ENCODE results near the gene C4orf50.
"Not testable (repeated sequence)": the region's sequence is repeated elsewhere in the genome, so short reads cannot be mapped to it uniquely, and the experiment has no call there.

The C4orf50 gene

DNA sequence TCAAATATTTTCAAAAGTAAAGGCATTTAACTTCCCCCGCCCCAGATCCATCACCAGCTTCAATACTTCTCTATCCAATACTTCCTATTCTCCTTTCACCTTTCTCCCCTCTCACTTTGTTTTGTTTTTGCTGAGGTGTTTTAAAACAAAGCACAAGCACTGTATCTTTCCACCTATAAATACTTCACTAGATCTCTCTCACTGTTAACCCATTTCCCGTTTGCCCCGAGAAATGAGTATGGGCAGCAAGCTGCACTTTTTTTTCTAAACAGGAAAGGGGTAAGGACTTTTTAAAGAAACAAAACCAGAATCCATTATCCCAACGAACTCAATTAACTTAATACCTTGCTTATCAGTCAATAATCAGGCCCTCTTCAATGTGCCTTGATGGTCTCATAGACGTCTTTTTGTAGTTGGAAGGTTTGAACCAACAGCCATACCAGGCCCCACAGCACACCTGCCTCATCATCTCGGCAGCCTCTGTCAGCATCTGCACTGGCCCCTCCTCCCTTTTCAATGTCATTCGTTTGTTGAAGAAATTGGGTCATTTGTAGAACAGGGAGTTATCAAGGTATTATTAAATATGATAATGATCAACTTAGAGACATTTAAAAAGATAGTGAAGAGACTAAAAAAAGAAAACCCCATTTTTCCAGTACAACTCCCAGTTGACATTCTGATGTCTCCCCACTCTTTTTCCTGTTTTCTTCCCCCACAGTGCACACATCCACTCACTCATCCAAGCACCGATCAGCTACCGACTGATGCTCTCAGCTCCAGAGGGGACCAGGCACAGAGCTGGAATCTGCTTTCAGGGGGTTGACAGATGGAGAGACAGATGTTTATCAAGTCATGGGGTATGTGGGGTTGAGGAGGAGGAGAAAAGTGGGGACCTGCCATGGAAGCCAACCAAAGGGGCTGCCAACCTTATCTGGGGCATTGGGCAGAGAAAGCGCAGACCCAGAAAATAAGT lies 151.1 kb downstream of the C4orf50 start:
- Histone ChIP-seq H3K9me3 (no peaks in the 10 kb centered on the region), H3K27me3 (no peaks in the 10 kb centered on the region), H3K4me3 (ENCODE audit: low read depth, low read length) (no peak overlapping the region), H3K36me3 (peaks cover 61% of the 10 kb centered on the region), H3K4me1 (peaks cover 6% of the 10 kb centered on the region)
- TF ChIP-seq, protein P1, sequence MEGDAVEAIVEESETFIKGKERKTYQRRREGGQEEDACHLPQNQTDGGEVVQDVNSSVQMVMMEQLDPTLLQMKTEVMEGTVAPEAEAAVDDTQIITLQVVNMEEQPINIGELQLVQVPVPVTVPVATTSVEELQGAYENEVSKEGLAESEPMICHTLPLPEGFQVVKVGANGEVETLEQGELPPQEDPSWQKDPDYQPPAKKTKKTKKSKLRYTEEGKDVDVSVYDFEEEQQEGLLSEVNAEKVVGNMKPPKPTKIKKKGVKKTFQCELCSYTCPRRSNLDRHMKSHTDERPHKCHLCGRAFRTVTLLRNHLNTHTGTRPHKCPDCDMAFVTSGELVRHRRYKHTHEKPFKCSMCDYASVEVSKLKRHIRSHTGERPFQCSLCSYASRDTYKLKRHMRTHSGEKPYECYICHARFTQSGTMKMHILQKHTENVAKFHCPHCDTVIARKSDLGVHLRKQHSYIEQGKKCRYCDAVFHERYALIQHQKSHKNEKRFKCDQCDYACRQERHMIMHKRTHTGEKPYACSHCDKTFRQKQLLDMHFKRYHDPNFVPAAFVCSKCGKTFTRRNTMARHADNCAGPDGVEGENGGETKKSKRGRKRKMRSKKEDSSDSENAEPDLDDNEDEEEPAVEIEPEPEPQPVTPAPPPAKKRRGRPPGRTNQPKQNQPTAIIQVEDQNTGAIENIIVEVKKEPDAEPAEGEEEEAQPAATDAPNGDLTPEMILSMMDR (IDR thresholded peaks at IDR 0.05; ENCODE audit: low read depth, low read length) = no peak
- DNase-seq = no peak

- Histone ChIP-seq H3K36me3 (peaks cover 69% of the 10 kb centered on the region), H3K9me3 (no peaks in the 10 kb centered on the region), H3K4me3 (ENCODE audit: low read depth, low read length) (no peak overlapping the region), H3K4me1 (peaks cover 6% of the 10 kb centered on the region), H3K27me3 (no peaks in the 10 kb centered on the region)
- no peak for DNase-seq
- TF ChIP-seq, protein P1 (IDR thresholded peaks at IDR 0.05; ENCODE audit: low read depth, low read length) = no peak
These were observed 152.2 kb downstream of the C4orf50 start for GRCh38 chr4:5865896-5866599.

DNA sequence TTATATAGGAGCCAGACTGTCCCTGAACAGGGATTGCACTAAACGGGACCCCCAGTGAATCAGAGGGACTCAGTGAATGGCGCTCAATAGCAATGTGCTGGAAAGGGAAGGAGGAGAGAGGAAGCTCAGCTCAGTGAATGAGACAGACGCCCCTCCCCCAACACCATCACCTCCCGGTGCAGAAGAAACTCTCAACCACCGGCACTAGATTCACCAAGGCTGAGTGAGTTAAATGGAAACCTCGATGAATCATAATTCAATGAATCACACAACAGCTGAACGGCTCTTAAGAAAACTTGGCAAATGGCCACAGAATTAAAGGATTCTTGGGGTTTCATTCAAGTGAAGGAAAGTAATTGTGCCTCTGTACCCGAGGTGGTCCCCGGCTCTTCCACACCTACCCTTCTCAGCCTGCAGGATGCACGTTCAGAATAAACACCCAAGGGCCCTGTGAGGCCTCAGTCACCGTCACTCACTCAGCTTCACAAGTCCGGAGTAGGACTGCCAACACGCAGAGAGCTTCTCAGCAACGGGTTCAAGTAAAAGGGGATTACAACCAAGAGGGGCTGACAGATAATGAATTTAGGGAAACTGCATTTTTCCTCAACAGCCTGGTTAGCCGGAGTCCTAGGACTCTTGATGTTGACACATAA lies 154.6 kb downstream of the C4orf50 start:
- Histone ChIP-seq H3K4me3 (ENCODE audit: low read depth, low read length) (no peak overlapping the region), H3K4me1 (peaks cover 6% of the 10 kb centered on the region), H3K9me3 (no peaks in the 10 kb centered on the region), H3K36me3 (peaks cover 78% of the 10 kb centered on the region), H3K27me3 (no peaks in the 10 kb centered on the region)
- DNase-seq = no peak
- TF ChIP-seq, protein P1 (IDR thresholded peaks at IDR 0.05; ENCODE audit: low read depth, low read length) = no peak

DNA sequence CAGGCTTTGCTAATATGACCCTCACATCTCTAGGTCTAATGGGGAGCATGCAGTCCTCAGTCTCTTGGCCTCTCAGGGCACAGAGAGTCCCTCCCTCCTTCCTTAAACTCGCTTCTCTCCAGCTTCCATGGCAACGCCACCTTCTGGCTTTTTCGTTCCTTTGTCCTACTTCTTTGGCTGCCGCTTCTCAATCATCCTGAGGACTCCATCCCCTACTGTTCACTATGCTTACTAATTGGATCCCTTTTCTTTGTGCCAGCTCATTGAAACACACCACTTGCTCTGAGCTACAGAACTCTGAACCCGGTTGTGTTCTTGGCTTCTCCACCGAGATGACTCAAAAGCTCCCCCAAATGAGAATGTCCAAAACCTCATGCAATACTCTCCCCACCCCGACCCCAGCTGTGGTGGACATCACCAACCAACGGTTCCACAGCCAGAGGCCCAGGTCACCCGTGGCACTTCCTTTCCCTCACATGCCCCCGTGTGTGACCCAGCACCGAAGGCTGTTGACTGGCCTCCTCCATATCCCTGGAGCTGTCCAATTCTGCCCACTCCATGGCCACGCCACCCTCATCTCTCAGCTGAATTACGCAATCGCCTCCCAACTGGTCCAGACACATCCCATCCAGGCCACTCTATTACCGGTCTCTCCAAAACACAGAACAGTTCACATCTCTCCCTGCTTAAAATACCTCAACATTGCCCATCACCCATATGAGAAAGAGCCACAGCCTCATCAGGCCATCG lies 160.0 kb downstream of the C4orf50 start:
- no peaks in the 10 kb centered on the region for H3K4me1 ChIP-seq
- peaks cover 88% of the 10 kb centered on the region for H3K36me3 ChIP-seq
- TF ChIP-seq, protein P1 (IDR thresholded peaks at IDR 0.05; ENCODE audit: low read depth, low read length) = no peak
- no peak for DNase-seq
- no peaks in the 10 kb centered on the region for H3K27me3 ChIP-seq
- no peak overlapping the region for H3K4me3 ChIP-seq (ENCODE audit: low read depth, low read length)
- H3K9me3 ChIP-seq = no peaks in the 10 kb centered on the region

GRCh38 chr4:5857199-5857598 lies 161.0 kb downstream of the C4orf50 start:
- H3K27me3 ChIP-seq = no peaks in the 10 kb centered on the region
- TF ChIP-seq, protein P1 (IDR thresholded peaks at IDR 0.05; ENCODE audit: low read depth, low read length) = no peak
- peaks cover 90% of the 10 kb centered on the region for H3K36me3 ChIP-seq
- no peaks in the 10 kb centered on the region for H3K9me3 ChIP-seq
- no peaks in the 10 kb centered on the region for H3K4me1 ChIP-seq
- no peak for DNase-seq
- H3K4me3 ChIP-seq (ENCODE audit: low read depth, low read length) = no peak overlapping the region

- DNase-seq; H3K27me3 ChIP-seq; H3K4me3 ChIP-seq (ENCODE audit: low read depth, low read length); H3K4me1 ChIP-seq; H3K9me3 ChIP-seq: not testable (repeated sequence)
- peaks cover 90% of the 10 kb centered on the region for H3K36me3 ChIP-seq
These were observed 161.9 kb downstream of the C4orf50 start for GRCh38 chr4:5856362-5856761.
